BLaER1 (cell line): ENCODE data around the gene MAP7D1.

ENCODE experiments used
- H3K27ac ChIP-seq: shearing (Covaris generic); formaldehyde crosslinking; 2 replicates; pipeline ENCODE4 v1.8.1; 2022
- H3K27me3 ChIP-seq: shearing (Covaris generic); formaldehyde crosslinking; 2 replicates; pipeline ENCODE4 v1.8.1; 2022
- H3K36me3 ChIP-seq: shearing (Covaris generic); formaldehyde crosslinking; 2 replicates; pipeline ENCODE4 v1.8.1; 2022
- H3K4me1 ChIP-seq: shearing (Covaris generic); formaldehyde crosslinking; 2 replicates; pipeline ENCODE4 v1.8.1; 2022
- H3K4me2 ChIP-seq: shearing (Covaris generic); formaldehyde crosslinking; 2 replicates; pipeline ENCODE4 v1.8.1; 2022
- H3K4me3 ChIP-seq: shearing (Covaris generic); formaldehyde crosslinking; 2 replicates; pipeline ENCODE4 v1.8.1; 2022
- H3K9ac ChIP-seq: shearing (Covaris generic); formaldehyde crosslinking; 2 replicates; pipeline ENCODE4 v1.8.1; 2022
- H3K9me3 ChIP-seq: shearing (Covaris generic); formaldehyde crosslinking; 2 replicates; pipeline ENCODE4 v1.8.1; 2022
- H4K20me1 ChIP-seq: shearing (Covaris generic); formaldehyde crosslinking; 2 replicates; pipeline ENCODE4 v1.8.1; 2022
- Cebpa-rat ChIP-seq: shearing (Covaris generic); IDR thresholded peaks from 2 replicates; pipeline ENCODE4 v1.8.1; 2022

Gene MAP7D1

DNA sequence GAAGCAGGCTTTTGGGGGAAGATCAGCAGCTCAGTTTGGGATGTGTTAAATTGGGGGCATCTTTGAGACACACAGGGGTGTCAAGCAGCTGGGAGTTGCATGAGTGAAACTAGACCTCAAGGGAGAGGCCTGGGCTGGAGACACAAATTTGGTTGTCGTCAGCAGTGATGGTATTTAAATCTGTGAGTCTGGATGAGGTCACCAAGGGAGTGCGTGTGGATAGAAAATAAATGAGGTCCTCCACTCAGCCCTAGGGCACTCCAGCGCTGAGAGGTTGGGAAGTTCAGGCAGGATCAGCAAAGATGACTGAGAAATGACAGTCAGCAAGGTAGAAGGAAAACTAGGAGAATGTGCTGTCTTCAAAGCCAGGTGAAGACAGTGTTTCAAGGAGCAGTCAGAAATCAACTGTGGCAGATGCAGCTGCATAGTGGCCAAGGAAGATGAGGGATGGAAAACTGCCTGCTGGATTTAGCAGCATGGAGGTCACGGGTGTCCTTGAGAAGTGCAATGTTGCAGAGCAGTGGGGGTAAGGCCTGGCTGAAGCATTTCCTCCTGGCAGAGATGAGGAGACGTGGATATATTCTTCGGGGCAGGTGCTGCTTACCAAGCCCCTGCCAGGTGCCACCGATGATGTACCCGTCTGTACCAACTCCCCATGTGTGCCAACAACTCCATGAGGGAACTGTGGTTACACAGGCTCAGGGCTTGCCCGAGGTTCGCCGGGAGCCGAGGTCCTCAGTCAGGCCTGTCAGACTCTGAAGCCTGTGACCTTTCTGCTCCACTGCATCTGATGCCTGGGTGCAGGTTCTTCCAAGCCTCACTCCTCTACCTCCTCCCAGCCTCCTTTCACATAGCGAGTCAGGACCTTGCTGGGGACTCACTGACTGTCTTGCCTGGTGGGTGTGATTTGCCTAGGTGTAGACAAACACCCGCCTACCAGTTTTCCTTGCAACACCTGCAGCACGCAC is 11.3 kb downstream of the MAP7D1 start:
- Histone ChIP-seq H3K4me1 (peaks cover 10% of the 10 kb centered on the region), H3K4me2 (no peak overlapping the region)
- no peak for TF ChIP-seq Cebpa-rat

DNA sequence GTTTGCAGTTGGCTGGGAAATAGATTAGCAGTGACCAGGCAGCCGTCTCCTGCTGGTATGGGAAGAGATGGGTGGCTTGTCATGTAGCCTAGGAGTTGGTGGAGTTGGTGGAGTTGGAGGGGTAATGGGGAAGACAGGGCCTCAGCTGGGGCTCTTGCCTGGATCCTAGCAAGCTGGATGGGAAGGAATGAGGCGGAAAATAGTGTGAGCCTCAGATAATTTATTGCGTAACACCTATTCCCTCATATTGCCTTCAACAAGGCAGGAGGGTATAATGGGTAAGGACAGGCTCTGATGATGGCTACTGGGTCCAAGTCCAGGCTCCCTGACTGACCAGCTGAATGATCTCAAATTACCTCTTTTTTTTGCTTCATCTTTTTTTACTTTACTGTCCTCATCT is 12.6 kb downstream of the MAP7D1 start:
- Histone ChIP-seq H3K4me1 (no peaks in the 10 kb centered on the region), H3K4me2 (no peak overlapping the region), H4K20me1 (peaks cover 100% of the 10 kb centered on the region), H3K9me3 (no peaks in the 10 kb centered on the region), H3K27ac (no peak overlapping the region), H3K9ac (no peak overlapping the region), H3K27me3 (no peaks in the 10 kb centered on the region), H3K36me3 (peaks cover 91% of the 10 kb centered on the region), H3K4me3 (no peak overlapping the region)
- peak; percentile 91 for TF ChIP-seq Cebpa-rat

More for the DNA sequence above, 11.3 kb downstream of the MAP7D1 start:
- H3K4me3 ChIP-seq = no peak overlapping the region
- peaks cover 88% of the 10 kb centered on the region for H3K36me3 ChIP-seq
- no peak overlapping the region for H3K27ac ChIP-seq
- H3K9me3 ChIP-seq = no peaks in the 10 kb centered on the region
- no peak overlapping the region for H3K9ac ChIP-seq
- no peaks in the 10 kb centered on the region for H3K27me3 ChIP-seq
- peaks cover 100% of the 10 kb centered on the region for H4K20me1 ChIP-seq

DNA sequence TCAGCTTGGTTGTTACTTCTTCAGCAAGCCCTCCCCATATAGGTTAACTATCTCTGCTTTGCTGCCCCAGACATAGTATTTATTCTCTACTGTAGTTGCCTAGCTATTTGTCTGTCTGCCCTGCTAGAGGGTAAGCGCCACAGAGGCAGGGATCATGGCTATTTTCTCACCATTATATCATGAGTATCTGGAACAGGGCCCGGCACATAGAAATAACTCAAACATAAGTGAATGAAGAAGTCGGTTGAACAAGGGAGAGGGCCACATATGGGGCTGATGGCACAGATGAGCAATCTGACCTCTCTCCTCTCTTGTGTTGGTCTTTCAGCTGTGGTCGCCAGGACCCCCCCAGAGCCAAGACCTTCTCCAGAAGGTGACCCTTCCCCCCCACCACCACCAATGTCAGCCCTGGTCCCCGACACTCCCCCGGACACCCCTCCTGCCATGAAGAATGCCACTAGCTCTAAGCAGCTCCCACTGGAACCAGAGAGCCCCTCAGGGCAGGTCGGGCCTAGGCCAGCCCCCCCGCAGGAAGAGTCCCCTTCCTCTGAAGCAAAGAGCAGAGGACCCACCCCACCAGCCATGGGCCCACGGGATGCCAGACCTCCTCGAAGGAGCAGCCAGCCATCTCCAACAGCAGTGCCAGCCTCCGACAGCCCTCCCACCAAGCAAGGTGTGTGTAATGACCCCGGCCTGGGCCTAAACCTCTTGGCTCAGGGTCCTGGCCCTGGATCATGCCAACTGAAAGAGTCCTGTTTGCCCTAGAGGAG is 14.9 kb downstream of the MAP7D1 start:
- Histone ChIP-seq H3K4me2 (no peak overlapping the region), H4K20me1 (peaks cover 99% of the 10 kb centered on the region), H3K27me3 (no peaks in the 10 kb centered on the region), H3K36me3 (peaks cover 96% of the 10 kb centered on the region), H3K4me1 (peaks cover 10% of the 10 kb centered on the region), H3K27ac (no peak overlapping the region), H3K9me3 (no peaks in the 10 kb centered on the region), H3K9ac (no peak overlapping the region), H3K4me3 (no peak overlapping the region)
- no peak for TF ChIP-seq Cebpa-rat

DNA sequence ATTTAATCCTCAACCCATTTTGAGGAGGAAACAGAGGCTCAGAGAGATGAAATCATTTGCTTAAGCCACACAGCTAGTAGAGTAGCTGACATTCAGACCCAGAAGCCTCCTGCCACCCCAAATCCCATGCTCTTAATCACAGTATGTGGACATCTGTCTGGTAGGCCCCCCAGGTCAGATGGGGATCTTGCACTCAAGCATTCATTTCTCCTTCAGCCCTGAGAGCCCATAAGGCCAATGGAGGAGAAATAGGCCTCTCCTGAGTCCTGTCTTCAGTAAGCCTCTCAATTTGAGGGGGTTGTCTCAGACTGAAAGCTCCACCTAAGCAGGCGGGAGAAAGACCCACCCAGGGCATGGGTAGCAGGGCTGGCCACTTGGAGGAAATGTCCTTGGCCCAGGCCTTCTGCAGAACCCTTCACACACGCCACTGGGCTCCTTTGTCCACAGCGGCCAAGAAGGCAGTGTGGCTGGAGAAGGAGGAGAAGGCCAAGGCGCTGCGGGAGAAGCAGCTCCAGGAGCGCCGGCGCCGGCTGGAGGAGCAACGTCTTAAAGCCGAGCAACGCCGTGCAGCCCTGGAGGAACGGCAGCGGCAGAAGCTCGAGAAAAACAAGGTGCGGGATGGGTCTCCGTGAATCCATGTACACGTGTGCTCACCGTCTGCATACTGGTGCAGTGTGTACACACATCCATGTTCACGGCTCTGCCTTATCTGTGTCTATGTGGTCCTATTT is 16.2 kb downstream of the MAP7D1 start:
- H3K27ac ChIP-seq = no peak overlapping the region
- H3K27me3 ChIP-seq = no peaks in the 10 kb centered on the region
- TF ChIP-seq Cebpa-rat = no peak
- no peaks in the 10 kb centered on the region for H3K9me3 ChIP-seq
- H4K20me1 ChIP-seq = peaks cover 97% of the 10 kb centered on the region
- no peak overlapping the region for H3K9ac ChIP-seq
- no peak overlapping the region for H3K4me2 ChIP-seq
- peaks cover 97% of the 10 kb centered on the region for H3K36me3 ChIP-seq
- peaks cover 10% of the 10 kb centered on the region for H3K4me1 ChIP-seq
- no peak overlapping the region for H3K4me3 ChIP-seq

DNA sequence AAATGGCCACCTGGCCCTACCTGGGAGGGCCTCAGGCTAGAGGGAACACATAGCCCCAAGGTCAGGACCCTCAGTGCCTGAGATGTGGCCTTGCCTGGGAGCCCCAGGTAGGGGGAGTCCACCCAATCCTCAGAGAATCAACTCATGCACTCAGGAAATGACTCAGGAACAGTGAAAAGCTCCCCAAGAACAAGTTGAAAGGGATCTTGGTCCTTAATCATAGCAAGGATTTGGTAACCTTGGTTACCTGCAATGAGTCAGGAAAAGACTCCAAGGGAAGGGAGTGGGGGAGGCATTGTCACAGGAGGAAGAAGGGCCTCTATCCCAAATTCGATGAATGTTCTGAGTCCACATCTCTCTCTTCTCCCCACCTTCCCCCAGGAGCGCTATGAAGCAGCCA is 17.0 kb downstream of the MAP7D1 start:
- H3K4me1 ChIP-seq = peaks cover 10% of the 10 kb centered on the region
- no peaks in the 10 kb centered on the region for H3K9me3 ChIP-seq
- no peak for TF ChIP-seq Cebpa-rat
- peaks cover 88% of the 10 kb centered on the region for H4K20me1 ChIP-seq
- no peak overlapping the region for H3K4me2 ChIP-seq
- H3K36me3 ChIP-seq = peaks cover 97% of the 10 kb centered on the region
- H3K4me3 ChIP-seq = no peak overlapping the region
- H3K9ac ChIP-seq = no peak overlapping the region
- no peak overlapping the region for H3K27ac ChIP-seq
- no peaks in the 10 kb centered on the region for H3K27me3 ChIP-seq

DNA sequence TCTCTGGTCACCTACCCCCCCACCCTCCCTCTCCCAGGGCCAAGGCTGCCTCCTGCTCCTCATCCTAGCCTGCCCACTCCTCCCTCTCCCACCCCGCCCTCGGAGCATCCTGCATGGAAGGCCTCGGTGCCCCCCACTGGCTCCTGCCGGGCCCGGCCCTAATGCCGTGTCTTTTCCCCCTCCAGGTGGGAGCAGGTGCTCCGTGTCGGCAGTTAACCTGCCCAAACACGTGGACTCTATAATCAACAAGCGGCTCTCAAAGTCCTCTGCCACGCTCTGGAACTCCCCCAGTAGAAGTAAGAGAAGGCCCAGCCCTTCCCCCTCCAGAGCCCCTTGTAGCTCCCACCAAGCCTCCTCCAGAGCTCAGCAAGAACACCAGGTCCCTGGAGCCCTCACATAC is 18.8 kb downstream of the MAP7D1 start:
- Histone ChIP-seq H3K27ac (peak overlapping the region; percentile 26; the same call in 1 of the 2 replicates), H3K4me2 (peak overlapping the region; percentile 39; the same call in 1 of the 2 replicates), H3K9ac (peak overlapping the region; percentile 32; the same call in 1 of the 2 replicates), H3K27me3 (no peaks in the 10 kb centered on the region), H3K4me3 (no peak overlapping the region), H3K9me3 (no peaks in the 10 kb centered on the region), H3K4me1 (peaks cover 10% of the 10 kb centered on the region), H3K36me3 (peaks cover 98% of the 10 kb centered on the region), H4K20me1 (peaks cover 78% of the 10 kb centered on the region)
- no peak for TF ChIP-seq Cebpa-rat

DNA sequence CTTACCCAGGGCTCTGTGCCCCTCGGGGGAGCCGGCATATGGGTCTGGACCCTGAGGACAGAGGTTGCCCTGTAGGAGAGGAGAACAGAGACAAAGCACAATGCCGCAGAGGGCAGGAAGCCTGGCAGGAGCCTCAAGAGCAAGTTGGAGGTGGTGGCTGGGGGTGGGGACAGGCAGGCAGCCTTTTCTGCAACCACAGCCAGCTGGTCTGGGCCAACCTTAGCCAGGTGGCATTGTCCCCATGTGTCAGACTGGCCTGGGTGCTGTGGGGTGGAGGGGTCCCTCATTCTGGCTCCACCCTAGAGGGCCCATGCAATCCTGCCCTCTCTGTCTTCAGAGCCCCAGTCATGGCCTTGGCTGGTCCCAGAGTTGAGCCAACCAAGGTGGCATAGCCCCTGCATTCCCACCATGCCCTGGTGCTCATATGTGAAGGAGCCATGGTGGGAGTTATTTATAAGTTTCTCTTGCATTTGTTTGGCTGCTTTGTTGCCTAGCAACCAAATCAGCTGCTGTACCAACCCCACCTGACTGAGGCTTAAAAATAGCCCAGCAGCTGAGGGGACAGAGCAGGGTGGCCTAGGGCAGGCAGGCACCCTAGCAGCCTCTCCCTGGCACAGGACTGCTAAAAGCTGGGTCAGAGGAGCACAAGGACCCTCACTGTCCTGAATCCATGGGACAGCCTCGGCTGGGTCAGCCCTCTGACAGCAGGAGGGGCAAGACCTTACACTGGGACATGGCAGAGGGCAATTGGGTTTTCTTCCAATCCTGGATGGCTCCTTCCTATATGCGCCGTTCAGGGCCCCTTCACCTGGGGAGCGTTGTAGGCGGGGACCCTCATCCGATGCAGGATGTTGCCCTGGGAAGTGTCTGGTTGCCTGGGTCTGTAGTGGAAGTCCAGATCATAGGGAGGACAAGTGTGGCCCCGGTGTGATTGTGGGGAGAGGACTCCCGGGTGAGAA is 19.5 kb downstream of the MAP7D1 start:
- Histone ChIP-seq H3K9me3 (no peaks in the 10 kb centered on the region), H3K4me2 (peak overlapping the region; percentile 39), H3K9ac (peak overlapping the region; percentile 32; the same call in 1 of the 2 replicates), H4K20me1 (peaks cover 78% of the 10 kb centered on the region), H3K4me1 (peaks cover 10% of the 10 kb centered on the region), H3K27me3 (no peaks in the 10 kb centered on the region), H3K36me3 (peaks cover 98% of the 10 kb centered on the region), H3K27ac (peak overlapping the region; percentile 26; the same call in 1 of the 2 replicates), H3K4me3 (no peak overlapping the region)
- no peak for TF ChIP-seq Cebpa-rat

DNA sequence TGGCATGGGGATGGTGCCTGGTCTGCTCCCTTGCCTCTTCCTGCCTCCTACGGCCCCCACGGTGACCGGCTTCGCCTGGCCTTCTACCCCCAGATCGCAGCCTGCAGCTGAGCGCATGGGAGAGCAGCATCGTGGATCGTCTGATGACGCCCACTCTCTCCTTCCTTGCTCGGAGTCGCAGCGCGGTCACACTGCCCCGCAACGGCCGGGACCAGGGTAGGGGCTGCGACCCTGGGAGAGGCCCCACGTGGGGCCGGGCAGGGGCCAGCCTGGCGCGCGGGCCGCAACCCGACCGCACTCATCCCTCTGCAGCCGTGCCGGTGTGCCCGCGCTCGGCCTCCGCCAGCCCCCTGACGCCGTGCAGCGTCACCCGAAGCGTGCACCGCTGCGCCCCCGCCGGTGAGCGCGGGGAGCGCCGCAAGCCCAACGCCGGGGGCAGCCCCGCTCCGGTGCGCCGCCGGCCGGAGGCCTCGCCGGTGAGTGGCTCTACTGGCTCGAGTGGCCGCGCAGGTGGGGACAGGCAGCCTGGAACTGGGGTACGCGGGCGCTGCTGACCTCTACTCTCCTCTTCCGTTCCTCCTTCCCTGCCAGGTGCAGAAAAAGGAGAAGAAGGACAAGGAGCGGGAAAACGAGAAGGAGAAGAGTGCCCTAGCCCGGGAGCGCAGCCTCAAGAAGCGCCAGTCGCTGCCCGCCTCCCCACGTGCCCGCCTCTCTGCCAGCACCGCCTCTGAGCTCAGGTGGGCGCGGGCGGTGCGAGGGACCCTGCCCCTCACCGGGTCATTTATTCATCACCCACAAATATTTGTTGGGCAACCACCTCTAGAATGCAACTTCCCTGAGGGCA is 20.4 kb downstream of the MAP7D1 start:
- H3K27me3 ChIP-seq = no peaks in the 10 kb centered on the region
- peaks cover 72% of the 10 kb centered on the region for H4K20me1 ChIP-seq
- peaks cover 10% of the 10 kb centered on the region for H3K4me1 ChIP-seq
- no peak overlapping the region for H3K27ac ChIP-seq
- no peak overlapping the region for H3K9ac ChIP-seq
- H3K4me2 ChIP-seq = no peak overlapping the region
- peaks cover 98% of the 10 kb centered on the region for H3K36me3 ChIP-seq
- TF ChIP-seq Cebpa-rat = no peak
- H3K4me3 ChIP-seq = no peak overlapping the region
- no peaks in the 10 kb centered on the region for H3K9me3 ChIP-seq
